ENCODE measurements around the gene ATP6V1C2.
"Not testable (repeated sequence)": the region's sequence is repeated elsewhere in the genome, so short reads cannot be mapped to it uniquely, and the experiment has no call there.

Gene ATP6V1C2

GRCh38 chr2:10788855-10789254, 67.4 kb downstream of the ATP6V1C2 start:
- DNase-seq, result no peak

- no peak for DNase-seq
Measured at GRCh38 chr2:10790228-10790973, 69.0 kb downstream of the ATP6V1C2 start.

GRCh38 chr2:10792001-10792634, 70.7 kb downstream of the ATP6V1C2 start:
- DNase-seq, result no peak

- no peak for DNase-seq
Measured at GRCh38 chr2:10792660-10793400, 71.4 kb downstream of the ATP6V1C2 start.

GRCh38 chr2:10793816-10794215, 72.4 kb downstream of the ATP6V1C2 start:
- no peak for DNase-seq

- DNase-seq, result no peak
Measured at GRCh38 chr2:10794876-10795275, 73.4 kb downstream of the ATP6V1C2 start.

- DNase-seq, result no peak
Measured at GRCh38 chr2:10795508-10796046, 74.1 kb downstream of the ATP6V1C2 start.

GRCh38 chr2:10796703-10797102, 75.3 kb downstream of the ATP6V1C2 start:
- DNase-seq, result no peak

GRCh38 chr2:10798783-10799182, 77.4 kb downstream of the ATP6V1C2 start:
- no peak for DNase-seq

- DNase-seq, result no peak
Measured at GRCh38 chr2:10800163-10800562, 78.7 kb downstream of the ATP6V1C2 start.

- DNase-seq, result no peak
Measured at GRCh38 chr2:10802657-10803056, 81.2 kb downstream of the ATP6V1C2 start.

- not testable (repeated sequence) for DNase-seq
Measured at GRCh38 chr2:10805990-10806389, 84.6 kb downstream of the ATP6V1C2 start.

GRCh38 chr2:10806543-10806942, 85.1 kb downstream of the ATP6V1C2 start:
- no peak for DNase-seq

- no peak for DNase-seq
Measured at GRCh38 chr2:10810202-10811161, 89.1 kb downstream of the ATP6V1C2 start.

- DNase-seq, result peak in 1 of 2 experiments; percentile 11
Measured at GRCh38 chr2:10811517-10811916, 90.1 kb downstream of the ATP6V1C2 start.

GRCh38 chr2:10812362-10813162, 91.1 kb downstream of the ATP6V1C2 start, which contains the start of gene PDIA6:
PDIA6 (minus strand) TSS chr2:10812785; CDS start chr2:10812696, 89 bp downstream.
- DNase-seq, result peak; percentile 92

GRCh38 chr2:10813163-10814138, 92.0 kb downstream of the ATP6V1C2 start:
- not testable (repeated sequence) for DNase-seq

- DNase-seq, result no peak
Measured at GRCh38 chr2:10814142-10814541, 92.7 kb downstream of the ATP6V1C2 start.

GRCh38 chr2:10814571-10815331, 93.3 kb downstream of the ATP6V1C2 start:
- peak; percentile 13 to 15 for DNase-seq
